HepG2 (cell line): ENCODE data around the gene TLNRD1. TPM values are rescaled to one million over a fixed set of nuclear protein-coding genes. Genes with fewer than 3 reads are reported as not detected.

Experiments used
- ARID3A ChIP-seq: IDR thresholded peaks from 2 replicates; pipeline ENCODE4 v1.6.1; 2012; ENCODE audit warnings: low read depth, low read length, improper control_type of control experiment
- HCFC1 ChIP-seq: fragments of 150-350 bp; IDR thresholded peaks from 2 replicates; pipeline ENCODE4 v1.6.1; 2014; ENCODE audit warnings: low read depth, low read length
- HES4 ChIP-seq: sonication (generic); formaldehyde crosslinking; IDR thresholded peaks from 2 replicates; pipeline ENCODE4 v1.9.0; 2021; ENCODE audit warnings: mild to moderate bottlenecking, missing genetic modification reagents, borderline replicate concordance
- HIC2 ChIP-seq: sonication (generic); formaldehyde crosslinking; IDR thresholded peaks from 2 replicates; pipeline ENCODE4 v1.9.0; 2022; ENCODE audit warnings: low read depth, missing genetic modification reagents
- IKZF4 ChIP-seq: sonication (generic); formaldehyde crosslinking; IDR thresholded peaks from 2 replicates; pipeline ENCODE4 v1.5.1; 2020; ENCODE audit warnings: borderline replicate concordance, mild to moderate bottlenecking, low read depth, missing genetic modification reagents; ENCODE audit errors: not compliant biosample characterization
- KAT7 ChIP-seq: IDR thresholded peaks from 2 replicates; pipeline ENCODE4 v1.6.1; 2018; ENCODE audit warnings: borderline replicate concordance, missing compliant biosample characterization
- MLLT10 ChIP-seq: sonication (generic); formaldehyde crosslinking; IDR thresholded peaks from 2 replicates; pipeline ENCODE4 v1.4.0; 2020; ENCODE audit warnings: missing genetic modification reagents
- NKX3-1 ChIP-seq: sonication (generic); formaldehyde crosslinking; IDR thresholded peaks from 2 replicates; pipeline ENCODE4 v1.5.0; 2020; ENCODE audit warnings: missing genetic modification reagents
- NR2C2 ChIP-seq: sonication (generic); formaldehyde crosslinking; IDR thresholded peaks from 2 replicates; pipeline ENCODE4 v1.4.0; 2020; ENCODE audit warnings: missing genetic modification reagents, mild to moderate bottlenecking, moderate library complexity, borderline replicate concordance
- PRDM10 ChIP-seq: sonication (generic); formaldehyde crosslinking; IDR thresholded peaks from 2 replicates; pipeline ENCODE4 v1.4.0; 2020; ENCODE audit warnings: low read depth, missing genetic modification reagents
- SALL2 ChIP-seq: sonication (generic); formaldehyde crosslinking; IDR thresholded peaks from 2 replicates; pipeline ENCODE4 v1.8.1; 2023; ENCODE audit warnings: mild to moderate bottlenecking, missing genetic modification reagents, inconsistent platforms
- SP2 ChIP-seq: sonication (generic); formaldehyde crosslinking; IDR thresholded peaks from 2 replicates; pipeline ENCODE4 v1.5.1; 2020; ENCODE audit warnings: mild to moderate bottlenecking, missing genetic modification reagents
- ZBTB20 ChIP-seq: sonication (generic); formaldehyde crosslinking; IDR thresholded peaks from 2 replicates; pipeline ENCODE4 v1.8.1; 2023; ENCODE audit warnings: missing genetic modification reagents, low read depth, mild to moderate bottlenecking, borderline replicate concordance
- ZC3H13 ChIP-seq: sonication (generic); formaldehyde crosslinking; IDR thresholded peaks from 2 replicates; pipeline ENCODE4 v1.8.1; 2023; ENCODE audit warnings: mild to moderate bottlenecking, missing genetic modification reagents, moderate library complexity
- ZNF143 ChIP-seq: sonication (generic); formaldehyde crosslinking; IDR thresholded peaks from 2 replicates; pipeline ENCODE4 v1.4.0; 2020; ENCODE audit warnings: missing genetic modification reagents
- ZNF275 ChIP-seq: sonication (generic); formaldehyde crosslinking; IDR thresholded peaks from 2 replicates; pipeline ENCODE4 v1.8.0; 2022; ENCODE audit warnings: missing genetic modification reagents, mild to moderate bottlenecking, inconsistent platforms, borderline replicate concordance
- ZNF337 ChIP-seq: sonication (generic); formaldehyde crosslinking; IDR thresholded peaks from 2 replicates; pipeline ENCODE4 v1.5.1; 2020; ENCODE audit warnings: missing genetic modification reagents, low read depth, mild to moderate bottlenecking, borderline replicate concordance
- ZNF530 ChIP-seq: sonication (generic); formaldehyde crosslinking; IDR thresholded peaks from 2 replicates; pipeline ENCODE4 v1.5.0; 2020; ENCODE audit warnings: low read depth, mild to moderate bottlenecking, missing genetic modification reagents
- ZNF639 ChIP-seq: conservative IDR thresholded peaks from 2 replicates; pipeline ENCODE4 v1.6.1; 2018; ENCODE audit warnings: missing genetic modification reagents
- ZNF772 ChIP-seq: sonication (generic); formaldehyde crosslinking; IDR thresholded peaks from 2 replicates; pipeline ENCODE4 v1.5.0; 2020; ENCODE audit warnings: mild to moderate bottlenecking, missing genetic modification reagents
- polyA plus RNA-seq, 8 experiments: library from polyadenylated mRNA; depleted of rRNA in 3 of 8; stranded (reverse) in 7 of 8; unstranded in 1 of 8; fragments of >200 nt; fragmentation: Illumina TruSeq in 4 of 8; extraction: Trizol in 4 of 8; gene quantifications; 2 replicates each; pipeline versions ENCODE4 v1.2.1 to v1.2.3, GENCODE V29; 2011 to 2016; ENCODE audit warnings: low read depth in 4 of 8, missing spikeins in 1 of 8, mixed read lengths in 1 of 8; ENCODE audit not compliant: insufficient read depth in 1 of 8
- total RNA-seq, 5 experiments: library from RNA; depleted of rRNA; stranded (reverse); fragments of >200 nt; fragmentation: Illumina TruSeq; extraction: Trizol; gene quantifications; 2 replicates each; pipeline ENCODE4 v1.2.3, GENCODE V29; 2016; ENCODE audit warnings: low read depth in 1 of 5

Gene TLNRD1
- total and polyA plus RNA-seq, 2 of the 13 experiments (the other 11 are each of a cell fraction or from before 2014, with no cell fraction given) = 3.4 to 5.3 TPM

DNA sequence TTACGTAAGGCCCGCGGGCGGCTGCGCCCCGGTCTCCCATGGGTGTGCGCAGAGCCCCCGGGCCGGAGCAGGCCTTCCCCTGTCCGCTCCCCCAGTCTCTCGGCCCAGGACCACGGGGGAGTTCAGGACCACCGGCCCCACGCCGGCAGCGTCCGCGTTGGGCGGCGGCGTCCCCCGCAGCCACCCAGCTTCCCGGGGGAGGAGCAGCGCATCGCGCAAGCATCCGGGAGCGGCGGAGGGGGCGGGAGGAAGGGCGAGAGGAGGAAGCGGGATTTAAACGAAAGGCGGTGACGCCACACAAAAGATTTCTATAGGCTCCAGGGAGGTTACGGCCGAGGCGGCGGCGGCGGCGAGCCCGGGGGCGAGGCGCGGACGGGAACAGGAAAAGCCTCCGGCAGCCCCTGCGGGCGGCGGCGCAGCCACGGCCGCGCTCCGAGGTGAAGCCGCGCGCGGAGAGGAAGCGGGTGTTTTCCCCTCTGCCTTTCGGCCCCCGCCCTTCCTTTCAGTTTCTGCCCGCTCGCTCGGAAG is at the start of gene TLNRD1 (continued):
- TF ChIP-seq HIC2 (CRISPR knock-in tag) (no peak), ARID3A (no peak), ZNF530 (CRISPR knock-in tag) (no peak), ZNF275 (CRISPR knock-in tag) (peak; percentile 70; the same call in 1 of the 2 replicates), MLLT10 (no peak), NR2C2 (0 out of 2 replicates have a peak, but pooled peaks have one; percentile 30), ZNF639 (no peak), HCFC1 (no peak), HES4 (CRISPR knock-in tag) (peak; percentile 71; the same call in 1 of the 2 replicates), ZNF772 (CRISPR knock-in tag) (no peak), NKX3-1 (CRISPR knock-in tag) (peak; percentile 8; the same call in 1 of the 2 replicates), IKZF4 (CRISPR knock-in tag) (no peak), ZNF337 (CRISPR knock-in tag) (no peak), PRDM10 (CRISPR knock-in tag) (no peak), ZNF143 (no peak), SALL2 (no peak; the same call in 1 of the 2 replicates), ZC3H13 (peak; percentile 40), ZBTB20 (CRISPR knock-in tag) (no peak), SP2 (peak; percentile 57; the same call in 1 of the 2 replicates), KAT7 (peak; percentile 83; the same call in 1 of the 2 replicates)
